Skeletal muscle cell (primary cell): ENCODE results near the gene PDIA5.
"Not testable (repeated sequence)": the region's sequence is repeated elsewhere in the genome, so short reads cannot be mapped to it uniquely, and the experiment has no call there.

Source experiments
- DNase-seq: peaks from one replicate; pipeline ENCODE4 v3.0.0-alpha.2; 2010; ENCODE audit warnings: low read depth
- H3K4me3 ChIP-seq: 2 replicates; pipeline ENCODE4 v1.5.1; 2011; ENCODE audit warnings: low read depth, mild to moderate bottlenecking, control low read depth, low read length, moderate library complexity

PDIA5 gene

DNA sequence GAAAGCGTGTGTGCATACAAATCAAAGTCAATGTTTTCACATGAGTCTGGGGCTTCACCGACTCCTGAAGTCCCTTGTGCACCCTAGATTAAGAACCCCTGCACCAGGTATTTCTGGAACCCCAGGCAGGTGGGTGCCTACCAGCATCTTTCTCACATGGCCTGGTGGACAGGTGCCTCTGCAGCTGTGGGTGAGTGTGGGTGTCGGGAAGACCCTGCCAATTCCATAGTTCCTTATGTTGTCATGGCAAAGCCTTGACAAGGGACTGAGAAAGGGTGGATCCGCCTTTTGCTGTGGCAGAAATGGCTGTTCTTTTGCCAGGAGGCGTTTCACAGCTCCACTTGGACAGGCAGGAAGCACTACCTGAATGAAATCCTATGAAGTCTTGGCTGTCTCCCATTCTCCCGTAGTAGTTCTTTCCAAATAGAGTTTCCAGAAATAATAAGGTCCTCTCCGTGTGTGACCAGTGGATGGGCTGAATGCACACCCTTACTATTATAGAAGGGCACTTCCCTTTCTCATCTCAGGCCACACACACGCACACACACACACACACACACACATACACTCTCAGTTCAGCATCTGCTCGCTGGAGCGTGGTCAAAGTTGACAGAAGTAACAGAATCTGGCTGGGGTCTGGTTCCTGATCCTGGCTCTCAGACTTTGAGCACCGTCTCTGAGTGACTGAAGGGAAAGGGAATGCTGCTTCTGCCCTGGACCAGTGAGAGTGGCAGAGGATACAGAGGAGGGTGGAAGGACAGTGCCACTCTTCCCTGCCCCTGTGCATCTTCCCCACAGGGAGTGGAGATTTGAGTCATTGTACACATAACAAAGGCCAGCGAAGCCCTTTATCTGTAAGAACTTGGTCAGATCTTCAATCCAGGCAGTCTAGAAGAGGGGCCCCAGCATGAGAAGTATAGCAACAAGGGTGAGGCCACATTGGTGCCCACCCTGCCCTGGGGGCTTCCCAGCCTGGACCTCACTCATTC, 38.7 kb downstream of the PDIA5 start:
- no peak for DNase-seq
- H3K4me3 ChIP-seq, result no peak overlapping the region

DNA sequence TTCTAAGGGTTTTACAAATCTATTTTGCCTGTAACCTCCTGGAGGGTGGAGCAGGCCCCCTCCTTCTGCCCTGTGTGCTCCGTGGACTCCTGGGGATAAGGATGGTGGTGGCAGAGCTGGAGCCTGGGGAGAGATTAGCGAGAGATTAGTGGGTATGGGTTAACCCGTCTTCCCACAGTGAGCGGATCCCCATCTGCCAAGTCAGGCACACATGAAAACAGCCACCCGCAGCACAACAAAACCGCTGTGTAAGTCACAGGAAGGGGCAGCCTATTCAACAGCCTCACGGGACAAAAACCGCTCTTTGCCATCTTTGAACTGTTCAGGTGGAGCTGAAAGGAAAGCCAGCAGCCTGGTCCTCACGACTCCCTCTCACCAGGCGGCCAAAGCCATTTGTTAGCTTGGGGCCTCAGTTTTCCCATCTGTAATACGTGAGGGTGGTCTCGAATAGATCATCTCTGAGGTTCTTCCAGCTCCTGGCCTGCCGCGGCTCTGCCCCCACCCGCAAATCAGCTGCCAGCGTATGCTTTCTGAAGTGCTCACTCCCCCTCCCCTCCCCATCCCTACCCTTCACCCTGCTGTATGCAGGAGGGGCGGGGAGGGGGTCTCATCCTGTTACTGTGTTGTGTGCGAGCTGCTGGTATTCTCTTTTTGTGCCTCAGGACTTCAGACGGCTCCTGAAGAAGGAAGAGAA, 43.6 kb downstream of the PDIA5 start:
- no peak for DNase-seq
- no peak overlapping the region for H3K4me3 ChIP-seq

DNA sequence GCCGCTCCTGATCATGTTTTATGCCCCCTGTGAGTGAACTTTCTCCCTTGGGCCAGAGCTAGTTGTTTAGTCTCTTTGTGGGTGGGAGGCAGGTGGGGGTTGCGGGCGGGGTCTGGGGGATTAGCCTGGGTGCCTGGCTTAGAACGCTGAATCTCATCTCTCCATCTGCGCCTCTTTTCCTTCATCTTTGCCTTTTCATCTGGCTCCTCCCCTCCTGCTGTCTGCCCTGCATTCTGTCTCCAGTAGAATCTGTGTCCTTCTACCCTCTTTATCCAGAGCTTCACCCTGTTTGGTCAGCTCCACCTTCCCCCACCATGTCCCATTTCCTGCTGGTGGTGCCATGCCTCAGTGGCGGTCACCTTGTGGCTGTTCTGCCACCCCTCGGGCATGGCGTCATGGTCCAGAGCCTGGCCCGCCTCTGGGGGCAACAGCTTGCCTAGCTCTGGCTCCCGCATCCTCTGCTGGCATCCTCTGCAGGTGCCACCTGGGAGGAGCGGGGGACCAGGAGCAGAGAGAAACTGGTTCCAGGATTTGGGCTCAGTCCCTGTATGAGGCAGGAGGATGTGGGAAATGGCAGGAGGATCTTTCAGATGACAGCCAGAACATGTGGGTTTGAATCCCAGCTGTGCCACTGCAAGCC, 44.3 kb downstream of the PDIA5 start:
- no peak overlapping the region for H3K4me3 ChIP-seq
- no peak for DNase-seq

DNA sequence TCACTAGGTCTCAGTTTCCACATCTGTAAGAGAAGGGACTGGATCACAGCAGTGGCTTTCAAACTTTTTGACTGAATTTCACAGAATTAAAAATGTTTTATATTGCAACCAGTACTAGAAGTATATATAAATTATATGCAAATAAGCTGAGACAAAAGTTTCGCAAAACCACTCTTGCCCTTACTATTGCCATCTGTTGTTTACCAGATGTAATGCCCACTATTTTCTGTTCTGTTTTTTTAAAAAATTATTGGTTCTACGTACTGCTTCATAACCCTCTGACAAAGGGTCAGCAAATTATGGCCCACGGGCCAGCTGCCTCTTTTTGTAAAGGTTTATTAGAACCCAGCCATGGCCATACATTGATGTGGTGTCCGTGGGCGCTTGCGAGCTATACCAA, 44.8 kb downstream of the PDIA5 start:
- no peak for DNase-seq
- no peak overlapping the region for H3K4me3 ChIP-seq

DNA sequence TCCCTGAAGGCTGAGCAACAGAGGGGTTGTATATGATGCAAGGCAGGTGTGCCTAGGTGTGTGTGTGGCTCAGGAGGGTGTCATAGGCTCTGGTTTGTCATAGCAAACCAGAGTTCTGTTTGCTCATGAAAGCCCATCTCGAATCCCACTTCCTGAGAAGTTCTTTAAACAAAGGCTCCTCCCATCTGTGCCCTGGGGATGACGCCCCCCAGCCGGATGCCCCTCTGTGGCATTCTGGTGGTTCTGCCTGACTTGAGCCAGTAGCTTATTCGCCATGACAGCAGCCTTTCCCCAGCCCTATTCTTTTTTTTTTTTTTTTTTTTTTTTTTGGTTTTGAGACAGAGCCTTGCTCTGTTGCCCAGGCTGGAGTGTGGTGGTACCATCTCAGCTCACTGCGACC, 45.4 kb downstream of the PDIA5 start:
- H3K4me3 ChIP-seq, result no peak overlapping the region
- no peak for DNase-seq

DNA sequence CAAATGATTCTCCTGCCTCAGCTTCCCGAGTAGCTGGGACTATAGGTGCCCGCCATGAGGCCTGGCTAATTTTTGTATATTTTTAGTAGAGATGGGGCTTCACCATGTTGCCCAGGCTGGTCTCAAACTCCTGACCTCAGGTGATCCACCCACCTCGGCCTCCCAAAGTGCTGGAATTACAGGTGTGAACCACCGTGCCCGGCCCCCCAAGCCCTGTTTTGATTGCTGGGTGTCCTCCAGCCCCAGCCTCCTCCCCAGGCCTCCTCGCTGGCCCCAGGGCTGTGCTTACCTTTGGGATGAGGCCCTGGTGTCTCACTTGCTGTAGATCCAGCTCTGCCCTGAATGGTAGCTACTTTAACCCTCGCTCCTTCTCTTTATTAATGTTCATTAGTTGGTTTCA, 45.8 kb downstream of the PDIA5 start:
- DNase-seq, result not testable (repeated sequence)

DNA sequence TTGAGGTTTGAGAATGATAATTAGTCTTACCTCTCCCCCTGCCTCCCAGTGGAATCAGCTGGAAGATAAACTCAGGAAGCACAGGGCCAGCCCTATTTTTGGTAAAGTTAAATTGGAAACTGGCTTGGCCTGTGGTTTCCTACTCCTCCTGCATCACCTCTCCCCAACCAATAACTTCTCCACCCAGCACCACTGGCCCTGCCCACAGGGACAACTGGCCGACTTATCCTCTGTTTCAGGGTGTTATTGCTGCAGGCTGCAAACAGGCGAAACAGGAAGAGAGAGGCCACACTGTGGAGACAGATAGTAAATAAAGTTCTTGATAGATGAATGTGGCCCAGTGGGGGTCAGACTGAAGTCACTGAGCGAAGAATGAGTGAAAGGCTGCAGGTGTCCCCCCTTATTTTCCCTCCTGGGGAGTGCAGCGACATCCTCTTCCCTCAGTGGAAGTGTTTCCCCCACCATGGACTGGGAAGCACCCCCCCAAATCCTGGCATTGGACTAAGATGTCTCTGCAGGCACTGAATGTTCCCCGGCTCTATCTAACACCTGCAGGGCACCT, 47.1 kb downstream of the PDIA5 start:
- no peak for DNase-seq

More for the DNA sequence above, 45.8 kb downstream of the PDIA5 start:
- not testable (repeated sequence) for H3K4me3 ChIP-seq

DNA sequence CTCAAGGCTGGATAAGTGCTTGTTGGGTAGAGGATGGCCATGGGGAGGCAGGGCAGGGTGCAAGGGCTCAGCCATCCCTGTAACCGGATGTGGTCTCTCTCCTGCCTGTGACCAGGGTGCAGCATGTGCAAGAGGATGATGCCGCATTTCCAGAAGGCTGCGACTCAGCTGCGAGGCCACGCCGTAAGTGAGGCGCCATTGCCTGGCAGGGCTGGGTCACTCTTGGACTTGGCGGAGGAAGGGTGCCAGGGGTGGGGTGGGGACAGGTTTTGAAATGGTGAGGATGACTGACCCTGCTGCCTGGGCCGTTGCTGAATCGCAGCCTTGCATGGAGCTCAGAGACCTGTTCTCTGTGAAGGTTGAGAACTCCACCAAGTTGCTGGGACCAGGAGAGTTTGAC, 49.3 kb downstream of the PDIA5 start:
- no peak overlapping the region for H3K4me3 ChIP-seq
- no peak for DNase-seq

More for the DNA sequence above, 47.1 kb downstream of the PDIA5 start:
- H3K4me3 ChIP-seq, result no peak overlapping the region

DNA sequence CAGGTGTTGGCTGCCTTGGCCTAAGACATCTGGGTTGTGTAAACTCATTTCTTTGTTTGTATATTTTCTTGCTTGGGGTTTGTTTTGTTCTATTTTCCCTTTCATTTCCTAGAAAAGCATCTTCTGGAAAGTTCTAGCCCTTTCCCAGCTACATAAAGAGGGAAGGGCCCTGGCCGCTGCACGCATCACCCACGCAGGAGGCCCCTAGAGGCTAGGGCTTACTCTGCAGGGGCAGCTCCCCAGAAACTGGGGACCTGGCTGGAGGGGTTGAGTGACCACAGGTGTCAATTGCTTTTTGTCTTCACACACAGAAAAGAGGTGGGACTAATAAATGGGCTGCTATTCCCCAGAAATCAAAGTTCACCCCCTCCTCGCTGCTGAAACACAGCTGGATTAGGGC, 52.6 kb downstream of the PDIA5 start:
- H3K4me3 ChIP-seq, result no peak overlapping the region
- DNase-seq, result no peak

DNA sequence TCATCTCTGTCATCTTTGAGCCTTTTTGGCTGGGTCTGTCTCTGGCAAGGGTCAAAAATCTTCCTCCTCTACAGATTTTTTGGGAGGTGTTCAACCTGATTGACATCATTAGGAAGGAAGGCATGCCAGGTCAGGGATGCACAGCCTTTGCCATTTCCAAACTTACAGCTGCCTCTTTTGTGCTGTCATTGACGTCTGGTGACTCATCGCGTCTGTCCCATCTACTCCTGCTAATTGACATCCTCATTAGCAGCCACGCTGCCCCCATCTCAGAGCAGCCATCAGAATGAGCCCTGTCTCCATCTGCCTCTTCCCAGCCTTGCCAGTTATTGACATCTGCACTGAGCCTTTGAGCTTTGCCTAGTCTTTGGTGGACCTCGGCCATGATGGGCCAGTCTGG, 53.0 kb downstream of the PDIA5 start:
- H3K4me3 ChIP-seq, result no peak overlapping the region

DNA sequence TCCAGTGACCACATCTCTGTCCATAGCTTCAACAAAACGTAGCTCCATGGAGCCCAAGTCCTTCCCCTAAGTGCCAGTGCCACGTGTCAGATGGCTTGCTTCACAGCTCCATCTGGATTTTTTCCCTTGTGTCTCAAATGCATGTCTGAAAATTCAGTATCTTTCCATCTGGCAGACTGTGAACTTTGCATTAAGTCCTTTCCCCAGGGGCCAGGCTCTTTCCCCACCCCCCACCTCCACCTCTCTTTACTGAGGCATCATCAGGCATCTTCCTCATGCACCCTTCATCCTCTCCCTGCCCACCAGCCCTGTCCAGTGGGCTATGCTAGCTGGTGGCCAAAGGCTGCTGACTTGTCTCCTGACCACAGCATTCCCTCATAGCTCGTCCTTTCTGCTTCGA, 53.7 kb downstream of the PDIA5 start:
- no peak for DNase-seq
- no peak overlapping the region for H3K4me3 ChIP-seq

More for the DNA sequence above, 53.0 kb downstream of the PDIA5 start:
- DNase-seq, result no peak

DNA sequence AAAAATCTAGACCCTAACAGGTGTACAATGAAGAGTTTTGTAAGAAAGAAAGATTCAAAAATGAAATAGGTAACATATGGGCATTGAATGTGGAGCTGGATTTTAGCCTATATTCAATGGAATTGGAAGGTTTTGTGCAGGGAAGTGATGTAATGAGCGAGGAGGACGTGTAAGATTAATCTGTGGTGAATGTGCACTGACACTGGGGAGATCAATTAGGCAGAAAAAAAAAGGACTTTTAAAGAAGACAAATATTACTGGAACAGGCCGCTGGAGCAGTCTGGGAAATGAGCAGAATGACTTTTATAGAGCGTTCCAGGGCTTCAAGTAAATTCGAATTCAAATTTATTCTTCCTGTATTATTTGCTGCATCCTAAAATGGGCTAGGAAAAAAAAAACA, 55.2 kb downstream of the PDIA5 start:
- H3K4me3 ChIP-seq, result no peak overlapping the region
- DNase-seq, result no peak

DNA sequence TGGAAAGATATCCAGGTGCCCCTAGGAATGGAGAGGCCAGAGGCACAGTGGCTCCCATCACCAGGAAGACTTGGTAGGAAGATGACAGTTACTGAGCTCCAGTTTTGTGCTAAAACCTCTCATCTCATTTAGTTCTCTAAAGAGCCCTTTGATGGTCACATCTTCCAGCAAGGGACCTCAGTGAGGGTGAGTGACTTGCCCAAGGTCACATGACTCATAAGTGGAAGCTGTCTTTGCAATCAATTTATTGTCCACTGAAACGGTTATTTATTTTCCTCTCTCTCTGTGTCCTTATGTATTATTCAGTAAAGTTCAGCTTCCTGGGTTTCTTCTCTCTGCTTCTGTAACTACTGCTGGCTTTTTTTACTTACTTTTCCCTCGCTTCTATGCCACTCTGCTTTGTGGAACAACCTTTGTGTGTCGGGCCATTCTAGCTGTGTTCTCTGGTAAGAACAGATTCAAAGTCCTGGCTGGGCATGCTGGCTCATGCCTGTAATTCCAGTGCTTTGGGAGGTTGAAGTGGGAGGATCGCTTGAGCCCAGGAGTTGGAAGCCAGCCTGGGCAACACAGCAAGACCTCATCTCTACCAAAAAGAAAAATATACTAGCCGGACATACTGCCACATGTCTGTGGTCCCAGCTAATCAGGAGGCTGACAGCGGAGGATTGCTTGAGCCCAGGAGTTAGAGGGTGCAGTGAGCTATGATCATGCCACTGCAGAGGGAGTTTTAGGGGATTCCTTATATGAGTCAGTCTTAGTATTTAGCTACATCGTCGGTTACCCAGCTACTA, 55.9 kb downstream of the PDIA5 start:
- no peak for DNase-seq

DNA sequence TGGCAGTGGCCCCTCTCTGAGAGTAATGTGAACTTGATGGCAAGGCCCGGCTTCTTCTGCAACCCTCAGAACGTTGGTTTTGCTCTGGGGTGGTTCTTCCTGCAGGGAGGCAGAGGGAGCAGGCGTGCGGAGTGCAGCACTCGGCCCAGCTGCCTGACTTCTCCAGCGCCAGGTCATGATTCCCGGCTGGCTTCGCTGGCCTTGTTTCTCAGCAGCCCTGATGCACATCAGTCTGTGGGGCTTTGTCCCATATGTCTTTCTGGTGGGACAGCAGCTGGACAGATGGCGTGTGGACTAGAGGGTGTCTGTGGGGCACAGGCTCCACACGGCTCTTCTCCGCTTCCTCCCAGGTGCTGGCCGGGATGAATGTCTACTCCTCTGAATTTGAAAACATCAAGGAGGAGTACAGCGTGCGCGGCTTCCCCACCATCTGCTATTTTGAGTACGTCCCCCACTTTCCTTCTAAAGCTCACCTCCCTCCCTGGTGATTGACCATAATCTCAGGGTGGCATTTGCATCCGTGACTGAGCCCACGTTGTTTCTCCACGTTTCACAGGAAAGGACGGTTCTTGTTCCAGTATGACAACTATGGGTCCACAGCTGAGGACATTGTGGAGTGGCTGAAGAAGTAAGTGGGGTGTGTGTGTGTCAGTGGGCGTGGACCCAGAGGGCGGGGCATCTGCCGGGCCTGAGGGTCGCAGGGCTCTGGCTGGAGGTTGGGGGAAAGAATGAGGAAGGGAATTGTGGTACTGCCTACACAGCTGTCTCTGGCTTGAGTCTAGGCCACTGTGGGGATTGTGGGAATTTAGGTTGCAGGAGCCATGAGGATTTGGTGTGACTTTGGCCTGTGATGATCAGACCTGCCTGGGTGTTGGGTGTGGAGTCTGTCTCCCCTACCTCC, 57.1 kb downstream of the PDIA5 start:
- no peak for DNase-seq
- no peak overlapping the region for H3K4me3 ChIP-seq

More for the DNA sequence above, 55.9 kb downstream of the PDIA5 start:
- H3K4me3 ChIP-seq, result no peak overlapping the region

DNA sequence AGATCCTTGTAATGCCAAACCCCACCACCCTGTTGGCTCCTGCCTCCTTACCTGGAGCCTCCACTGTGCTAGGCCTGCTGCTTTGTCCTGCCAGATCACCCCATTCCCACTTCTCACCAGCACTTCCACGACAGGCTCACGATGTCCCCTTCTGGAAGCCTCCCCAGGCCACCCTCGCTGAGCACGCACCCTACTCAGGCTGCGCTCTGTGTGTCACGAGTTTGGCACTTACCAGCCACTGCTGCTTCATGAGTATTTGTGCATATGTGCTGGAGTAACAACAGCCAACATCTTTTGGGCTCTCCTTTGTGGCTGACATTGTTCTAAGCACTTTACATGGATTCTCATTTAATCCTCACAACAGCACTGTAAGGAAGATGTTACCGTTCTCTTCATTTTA, 58.1 kb downstream of the PDIA5 start:
- no peak for DNase-seq
- H3K4me3 ChIP-seq, result no peak overlapping the region

DNA sequence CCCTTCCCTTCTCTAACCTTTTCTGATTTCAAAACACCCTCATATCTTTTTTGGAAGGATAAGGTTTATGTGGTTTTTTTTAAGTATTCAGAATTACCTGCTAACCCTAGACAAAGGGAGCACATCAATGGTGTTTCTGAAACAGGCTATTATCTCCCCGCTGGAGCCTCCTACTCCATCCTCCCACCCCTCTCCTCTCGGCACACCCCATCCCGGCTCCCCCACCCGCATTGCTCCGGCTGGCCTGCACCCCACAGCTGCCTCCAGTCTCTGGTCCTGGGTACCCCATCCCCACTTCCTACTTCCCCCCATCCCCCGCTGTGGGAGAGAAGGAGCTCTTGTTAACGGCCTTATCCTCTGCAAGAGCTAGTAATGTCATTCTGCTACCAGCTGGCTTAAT, 59.2 kb downstream of the PDIA5 start:
- no peak for DNase-seq
- no peak overlapping the region for H3K4me3 ChIP-seq

DNA sequence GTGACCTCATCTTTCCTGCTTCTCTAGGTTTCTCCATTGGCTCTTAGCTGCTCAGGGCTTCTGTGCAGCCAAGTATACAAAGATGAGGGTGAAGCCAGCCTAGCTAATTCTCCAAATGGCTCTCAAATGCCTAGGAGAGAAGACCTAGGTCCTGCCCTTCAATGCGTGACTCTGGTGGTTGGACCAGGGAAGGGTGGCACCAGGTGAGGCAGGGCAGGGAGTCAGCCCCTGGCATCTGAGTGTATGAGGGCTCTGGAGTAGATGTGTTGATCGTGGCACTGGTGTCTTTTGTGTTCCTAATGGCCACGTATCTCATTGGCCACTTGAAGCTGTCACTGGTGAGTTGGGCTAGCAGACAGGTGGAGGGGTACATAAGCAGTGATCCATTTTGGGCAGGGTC, 59.8 kb downstream of the PDIA5 start:
- no peak overlapping the region for H3K4me3 ChIP-seq
- no peak for DNase-seq

DNA sequence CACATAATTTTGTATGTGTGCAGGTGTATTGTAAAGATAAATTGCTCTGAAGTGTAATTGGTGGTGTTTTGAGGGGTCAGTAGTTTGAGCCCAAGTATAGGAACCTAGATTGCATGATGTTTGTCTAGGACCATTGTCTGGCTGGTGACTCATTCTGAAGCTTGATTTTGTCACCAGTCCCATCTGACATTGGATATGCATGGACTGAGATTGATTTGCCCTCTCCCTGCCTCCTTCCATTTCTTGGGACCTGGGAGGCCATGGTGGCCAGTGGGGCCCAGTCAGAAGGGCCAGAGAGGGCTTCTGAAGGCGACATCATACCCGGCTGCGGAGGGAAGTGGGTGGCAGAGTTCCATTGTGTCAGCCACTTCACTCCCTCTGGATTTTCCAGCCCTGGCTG, 62.3 kb downstream of the PDIA5 start:
- H3K4me3 ChIP-seq, result no peak overlapping the region
- DNase-seq, result no peak
